HCT116 (cell line): Measurements from ENCODE around the gene PTTG1IP. TPM values are rescaled to one million over a fixed set of nuclear protein-coding genes. Genes with fewer than 3 reads are reported as not detected.

ENCODE experiments used
- ATAC-seq: fragments of 200-7000 bp; cut with Tn5 transposase; 2 replicates; pipeline ENCODE4 v1.9.1; 2020; ENCODE audit warnings: mild to moderate bottlenecking, moderate library complexity
- BruUV-seq: library from RNA; stranded (reverse); fragments of 400-500 nt; replicated peaks from 2 replicates; lab custom pipeline; 2021; lab: Mats Ljungman, UMichigan
- CTCF ChIA-PET: fragments of 300-600 bp; sonication (Branson Sonifier 250); formaldehyde crosslinking; loops from one replicate; lab custom pipeline; 2021; ENCODE audit warnings: antibody characterized with exemption; lab: Charles Lee
- POLR2A ChIA-PET: fragments of 300-600, 350-600 bp; sonication (Branson Sonifier 250); formaldehyde crosslinking; loops from one replicate; lab custom pipeline; 2021; ENCODE audit warnings: antibody characterized with exemption; lab: Charles Lee
- RAD21 ChIA-PET, 2 experiments: fragments of 300-600 bp; sonication (Branson Sonifier 250); formaldehyde crosslinking; loops; one replicate each; lab custom pipeline; 2023; ENCODE audit warnings: low total read pairs in 2 of 2; ENCODE audit not compliant: uncharacterized antibody in 2 of 2, unreplicated experiment in 2 of 2, low non-redundant PET in 1 of 2; lab: Charles Lee
- DNase-seq: peaks from one replicate; pipeline ENCODE4 v3.0.0-alpha.2; 2010; ENCODE audit warnings: low read depth, low spot score
- H2AFZ ChIP-seq: fragments of 200-600 bp; shearing (Covaris generic), sonication (generic); 2 replicates; pipeline ENCODE4 v1.6.1; 2017; ENCODE audit warnings: low read depth, mixed run types, mixed read lengths, antibody characterized with exemption, low read length; ENCODE audit not compliant: poor library complexity, severe bottlenecking
- H3K27ac ChIP-seq: 2 replicates; pipeline ENCODE4 v1.5.1; 2012; ENCODE audit warnings: low read depth, low read length
- H3K27me3 ChIP-seq: fragments of 200-600 bp; sonication (generic); 2 replicates; pipeline ENCODE4 v1.6.1; 2016; ENCODE audit warnings: mixed run types, low read length, mixed read lengths; ENCODE audit not compliant: insufficient read depth
- H3K36me3 ChIP-seq, 2 experiments: fragments of 200-500 bp in 1 of 2; fragments of 200-600 bp in 1 of 2; sonication (Bioruptor generic) in 1 of 2; sonication (generic) in 1 of 2; 2 replicates each; pipeline versions ENCODE4 v1.5.1 to v1.6.1; 2014 to 2016; ENCODE audit warnings: low read length in 2 of 2, inconsistent platforms in 1 of 2, mixed read lengths in 1 of 2, mixed run types in 1 of 2; ENCODE audit not compliant: insufficient read depth in 2 of 2, control insufficient read depth in 1 of 2
- H3K4me1 ChIP-seq, 2 experiments: fragments of 200-600 bp in 1 of 2; sonication (generic) in 1 of 2; 2 replicates each; pipeline versions ENCODE4 v1.5.1 to v1.6.1; 2012 to 2017; ENCODE audit warnings: low read length in 2 of 2, inconsistent platforms in 1 of 2, mild to moderate bottlenecking in 1 of 2, mixed read lengths in 1 of 2, mixed run types in 1 of 2, moderate library complexity in 1 of 2; ENCODE audit not compliant: insufficient read depth in 2 of 2, control insufficient read depth in 1 of 2
- H3K4me2 ChIP-seq: fragments of 200-600 bp; sonication (generic); 2 replicates; pipeline ENCODE4 v1.6.1; 2017; ENCODE audit warnings: mixed run types, low read length, mixed read lengths
- H3K4me3 ChIP-seq, 2 experiments: fragments of 200-600 bp in 1 of 2; sonication (generic) in 1 of 2; replicated peaks in 1 of 2; 2 replicates each; pipeline ENCODE4 v1.5.1; 2011 to 2016; ENCODE audit warnings: low read length in 2 of 2, control low read depth in 1 of 2, low read depth in 1 of 2, mild to moderate bottlenecking in 1 of 2, mixed read lengths in 1 of 2, mixed run types in 1 of 2
- H3K79me2 ChIP-seq: fragments of 200-600 bp; sonication (generic); 2 replicates; pipeline ENCODE4 v1.6.1; 2017; ENCODE audit warnings: mild to moderate bottlenecking, mixed run types, low read length, moderate library complexity, mixed read lengths; ENCODE audit not compliant: insufficient read depth
- H3K9ac ChIP-seq: fragments of 200-600 bp; sonication (generic); 2 replicates; pipeline ENCODE4 v1.6.1; 2016; ENCODE audit warnings: low read length, mixed read lengths
- H3K9me2 ChIP-seq: fragments of 200-600 bp; sonication (generic), shearing (Covaris generic); 2 replicates; pipeline ENCODE4 v1.6.1; 2017; ENCODE audit warnings: mixed run types, mild to moderate bottlenecking, moderate library complexity; ENCODE audit not compliant: insufficient read depth
- H3K9me3 ChIP-seq, 2 experiments: fragments of 200-500 bp in 1 of 2; fragments of 200-600 bp in 1 of 2; sonication (Bioruptor generic) in 1 of 2; sonication (generic) in 1 of 2; 2 replicates each; pipeline ENCODE4 v1.6.1; 2014 to 2017; ENCODE audit warnings: low read length in 2 of 2, mixed read lengths in 2 of 2, inconsistent platforms in 1 of 2, low read depth in 1 of 2, mild to moderate bottlenecking in 1 of 2, mixed run types in 1 of 2, moderate library complexity in 1 of 2; ENCODE audit not compliant: control insufficient read depth in 1 of 2, insufficient read depth in 1 of 2
- H4K20me1 ChIP-seq: fragments of 200-600 bp; sonication (generic), shearing (Covaris generic); 2 replicates; pipeline ENCODE4 v1.6.1; 2017; ENCODE audit warnings: mixed run types, mild to moderate bottlenecking, moderate library complexity; ENCODE audit not compliant: insufficient read depth
- CBX3 ChIP-seq: IDR thresholded peaks from 2 replicates; pipeline ENCODE4 v1.6.1; 2012; ENCODE audit warnings: low read depth
- CTCF ChIP-seq, 3 experiments: fragments of 200-600 bp in 1 of 3; sonication (generic) in 1 of 3; IDR thresholded peaks in 2 of 3; conservative IDR thresholded peaks in 1 of 3; 2 replicates each; pipeline ENCODE4 v1.5.1; 2012 to 2017; ENCODE audit warnings: low read depth in 2 of 3, low read length in 2 of 3, antibody characterized with exemption in 1 of 3, borderline replicate concordance in 1 of 3, control low read depth in 1 of 3, mild to moderate bottlenecking in 1 of 3, mixed read lengths in 1 of 3, mixed run types in 1 of 3, moderate library complexity in 1 of 3; ENCODE audit not compliant: insufficient read depth in 1 of 3
- EGR1 ChIP-seq: IDR thresholded peaks from 2 replicates; pipeline ENCODE4 v1.6.1; 2012; ENCODE audit warnings: low read depth
- ELF1 ChIP-seq: IDR thresholded peaks from 2 replicates; pipeline ENCODE4 v1.6.1; 2012; ENCODE audit warnings: low read depth, borderline replicate concordance
- JUND ChIP-seq: IDR thresholded peaks from 2 replicates; pipeline ENCODE4 v1.6.1; 2012
- MAX ChIP-seq: IDR thresholded peaks from 2 replicates; pipeline ENCODE4 v1.6.1; 2012
- POLR2A ChIP-seq: IDR thresholded peaks from 2 replicates; pipeline ENCODE4 v1.7.0; 2011; ENCODE audit warnings: borderline replicate concordance; ENCODE audit not compliant: insufficient read depth, insufficient read length; ENCODE audit errors: extremely low read depth
- POLR2AphosphoS5 ChIP-seq: IDR thresholded peaks from 2 replicates; pipeline ENCODE4 v1.6.1; 2011; ENCODE audit warnings: mild to moderate bottlenecking, low read depth, low read length, moderate library complexity
- SIN3A ChIP-seq: IDR thresholded peaks from 2 replicates; pipeline ENCODE4 v1.6.1; 2012; ENCODE audit warnings: low read depth
- SP1 ChIP-seq: IDR thresholded peaks from 2 replicates; pipeline ENCODE4 v1.6.1; 2012; ENCODE audit warnings: low read depth
- SRF ChIP-seq: IDR thresholded peaks from 2 replicates; pipeline ENCODE4 v1.6.1; 2012; ENCODE audit warnings: low read depth
- ZBTB33 ChIP-seq: IDR thresholded peaks from 2 replicates; pipeline ENCODE4 v1.6.1; 2011; ENCODE audit warnings: mild to moderate bottlenecking, low read length, moderate library complexity; ENCODE audit not compliant: insufficient replicate concordance; ENCODE audit errors: extremely low read depth
- ZFX ChIP-seq: fragments of 450-650 bp; IDR thresholded peaks from 2 replicates; pipeline ENCODE4 v1.6.1; 2017
- intact Hi-C: fragments of 100-400 bp; cut with micrococcal nuclease; formaldehyde crosslinking; loops from 2 replicates; pipeline ENCODE4 v1.10.0; 2022
- total RNA-seq: library from RNA; stranded (reverse); gene quantifications from one replicate; pipeline ENCODE4 v1.2.1, GENCODE V29; 2021; ENCODE audit not compliant: unreplicated experiment

PTTG1IP gene
- total RNA-seq, 1 experiment from 2014 or later, result 83.4 TPM

GRCh38 chr21:44905728-44906090, 32.2 kb upstream of the PTTG1IP start:
- Histone ChIP-seq H4K20me1 (no peaks in the 10 kb centered on the region), H3K27ac (no peak overlapping the region), H3K36me3 (no peaks in the 10 kb centered on the region), H3K27me3 (peaks cover 17% of the 10 kb centered on the region; the same call in 1 of the 2 replicates), H3K9ac (no peak overlapping the region), H3K4me2 (no peak overlapping the region), H3K4me1 (no peaks in the 10 kb centered on the region), H3K4me3 (no peak overlapping the region), H3K9me3 (peaks cover 0 to 4% of the 10 kb centered on the region in 2 experiments; a peak in 1 of 4 replicates), H2AFZ (no peak overlapping the region), H3K9me2 (no peaks in the 10 kb centered on the region), H3K79me2 (no peaks in the 10 kb centered on the region)
- no peak for DNase-seq
- ChIA-PET RAD21 (no interaction called here), CTCF (interaction anchor here (1.5 kb wide), 1 partner anchor 13 kb away, joined by 4 read pairs; no protein-coding TSS in a partner anchor), POLR2A (no interaction called here)
- BruUV-seq, result no TSS peak
- intact Hi-C loops, result no loop called here
- TF ChIP-seq POLR2AphosphoS5, result no peak
- TF ChIP-seq SIN3A, result no peak
- TF ChIP-seq SP1, result no peak
- no peak for ATAC-seq

GRCh38 chr21:44905016-44905727, 31.7 kb upstream of the PTTG1IP start:
- Histone ChIP-seq H3K9me2 (no peaks in the 10 kb centered on the region), H4K20me1 (no peaks in the 10 kb centered on the region), H3K4me2 (no peak overlapping the region), H3K4me3 (no peak overlapping the region), H3K27ac (no peak overlapping the region), H3K9me3 (peaks cover 0 to 4% of the 10 kb centered on the region in 2 experiments; a peak in 1 of 4 replicates), H3K4me1 (no peaks in the 10 kb centered on the region), H3K36me3 (no peaks in the 10 kb centered on the region), H3K27me3 (peaks cover 17% of the 10 kb centered on the region; the same call in 1 of the 2 replicates)
- ATAC-seq (no peak), DNase-seq (no peak)
- CTCF ChIA-PET, result no interaction called here
- no TSS peak for BruUV-seq
- POLR2A ChIA-PET, result no interaction called here
- TF ChIP-seq ZBTB33 (no peak), ZFX (no peak), SIN3A (no peak), CTCF (IDR thresholded peaks at IDR 0.05 in 2 of 3, conservative IDR thresholded peaks at IDR 0.05 in 1 of 3; ENCODE audit: borderline replicate concordance in 1 of 3, insufficient read depth in 1 of 3, low read depth in 2 of 3, low read length in 2 of 3) (no peak), EGR1 (no peak), SRF (no peak), POLR2AphosphoS5 (no peak), ELF1 (no peak), MAX (no peak), JUND (no peak), SP1 (no peak), POLR2A (no peak), CBX3 (no peak)
- TF ChIP-seq, all 23 proteins: peak for 0
- RAD21 ChIA-PET, result no interaction called here
- intact Hi-C loops, result no loop called here
- no peaks in the 10 kb centered on the region for H3K79me2 ChIP-seq
- no peak overlapping the region for H2AFZ ChIP-seq
- no peak overlapping the region for H3K9ac ChIP-seq
